Neutrophil (primary cell): Measurements from ENCODE around the gene SNAP25.

Experiments used
- H3K27ac ChIP-seq: fragments of 200-600 bp; sonication (generic); 2 replicates; pipeline ENCODE4 v1.5.1; 2016; ENCODE audit warnings: mild to moderate bottlenecking, moderate library complexity
- H3K27me3 ChIP-seq: fragments of 200-600 bp; sonication (generic); 2 replicates; pipeline ENCODE4 v1.6.0; 2016; ENCODE audit warnings: mild to moderate bottlenecking
- H3K36me3 ChIP-seq: fragments of 200-600 bp; sonication (generic); 2 replicates; pipeline ENCODE4 v1.5.1; 2017
- H3K4me1 ChIP-seq, 2 experiments: fragments of 200-600 bp in 1 of 2; sonication (generic) in 1 of 2; 1 replicate in 1 of 2; 2 replicates in 1 of 2; pipeline versions ENCODE4 v1.5.1 to v1.6.1; 2013 to 2016; ENCODE audit warnings: low read depth in 1 of 2, low read length in 1 of 2, mild to moderate bottlenecking in 1 of 2, moderate library complexity in 1 of 2; ENCODE audit not compliant: control insufficient read depth in 1 of 2, insufficient read depth in 1 of 2
- H3K4me3 ChIP-seq, 2 experiments: fragments of 200-600 bp in 1 of 2; sonication (generic) in 1 of 2; 1 replicate in 1 of 2; 2 replicates in 1 of 2; pipeline ENCODE4 v1.5.1; 2013 to 2016; ENCODE audit warnings: low read depth in 1 of 2, low read length in 1 of 2, mild to moderate bottlenecking in 1 of 2, moderate library complexity in 1 of 2
- H3K9me3 ChIP-seq: fragments of 200-600 bp; sonication (generic); 2 replicates; pipeline ENCODE4 v1.5.1; 2016
- CTCF ChIP-seq: fragments of 200-600 bp; sonication (generic); IDR thresholded peaks from 2 replicates; pipeline ENCODE4 v1.5.1; 2016; ENCODE audit warnings: antibody characterized with exemption

Gene SNAP25

GRCh38 chr20:10324198-10324847 is 105.7 kb downstream of the SNAP25 start:
- no peak overlapping the region for H3K4me3 ChIP-seq
- H3K36me3 ChIP-seq, result no peaks in the 10 kb centered on the region
- no peaks in the 10 kb centered on the region for H3K27me3 ChIP-seq
- H3K4me1 ChIP-seq, result no peaks in the 10 kb centered on the region
- no peak overlapping the region for H3K27ac ChIP-seq
- H3K9me3 ChIP-seq, result no peaks in the 10 kb centered on the region
- no peak for TF ChIP-seq CTCF

GRCh38 chr20:10328897-10329255 is 110.2 kb downstream of the SNAP25 start:
- no peaks in the 10 kb centered on the region for H3K27me3 ChIP-seq
- no peaks in the 10 kb centered on the region for H3K4me1 ChIP-seq
- no peaks in the 10 kb centered on the region for H3K9me3 ChIP-seq
- no peak overlapping the region for H3K4me3 ChIP-seq
- no peak for TF ChIP-seq CTCF
- no peaks in the 10 kb centered on the region for H3K36me3 ChIP-seq
- H3K27ac ChIP-seq, result no peak overlapping the region

GRCh38 chr20:10329387-10330005 is 110.9 kb downstream of the SNAP25 start:
- Histone ChIP-seq H3K9me3 (no peaks in the 10 kb centered on the region), H3K4me3 (no peak overlapping the region), H3K4me1 (no peaks in the 10 kb centered on the region), H3K36me3 (no peaks in the 10 kb centered on the region), H3K27ac (no peak overlapping the region), H3K27me3 (no peaks in the 10 kb centered on the region)
- no peak for TF ChIP-seq CTCF

GRCh38 chr20:10330071-10330470 is 111.4 kb downstream of the SNAP25 start:
- TF ChIP-seq CTCF, result no peak

GRCh38 chr20:10332656-10333415 is 114.2 kb downstream of the SNAP25 start:
- Histone ChIP-seq H3K4me1 (no peaks in the 10 kb centered on the region), H3K36me3 (no peaks in the 10 kb centered on the region), H3K27me3 (no peaks in the 10 kb centered on the region), H3K9me3 (no peaks in the 10 kb centered on the region), H3K27ac (no peak overlapping the region), H3K4me3 (no peak overlapping the region)
- TF ChIP-seq CTCF, result no peak

More at GRCh38 chr20:10330071-10330470, 111.4 kb downstream of the SNAP25 start:
- Histone ChIP-seq H3K27me3 (no peaks in the 10 kb centered on the region), H3K9me3 (no peaks in the 10 kb centered on the region), H3K27ac (no peak overlapping the region), H3K36me3 (no peaks in the 10 kb centered on the region), H3K4me1 (no peaks in the 10 kb centered on the region), H3K4me3 (no peak overlapping the region)
